ENCODE results near the gene HRK.

GRCh38 chr12:116916122-116916521 is 34.9 kb upstream of the HRK start:
- TF ChIP-seq POLR2AphosphoS5 (IDR thresholded peaks at IDR 0.05) (no peak), EP300 (IDR thresholded peaks at IDR 0.05) (no peak), POLR2A (IDR thresholded peaks at IDR 0.05) (no peak)
- TF ChIP-seq, protein P1, sequence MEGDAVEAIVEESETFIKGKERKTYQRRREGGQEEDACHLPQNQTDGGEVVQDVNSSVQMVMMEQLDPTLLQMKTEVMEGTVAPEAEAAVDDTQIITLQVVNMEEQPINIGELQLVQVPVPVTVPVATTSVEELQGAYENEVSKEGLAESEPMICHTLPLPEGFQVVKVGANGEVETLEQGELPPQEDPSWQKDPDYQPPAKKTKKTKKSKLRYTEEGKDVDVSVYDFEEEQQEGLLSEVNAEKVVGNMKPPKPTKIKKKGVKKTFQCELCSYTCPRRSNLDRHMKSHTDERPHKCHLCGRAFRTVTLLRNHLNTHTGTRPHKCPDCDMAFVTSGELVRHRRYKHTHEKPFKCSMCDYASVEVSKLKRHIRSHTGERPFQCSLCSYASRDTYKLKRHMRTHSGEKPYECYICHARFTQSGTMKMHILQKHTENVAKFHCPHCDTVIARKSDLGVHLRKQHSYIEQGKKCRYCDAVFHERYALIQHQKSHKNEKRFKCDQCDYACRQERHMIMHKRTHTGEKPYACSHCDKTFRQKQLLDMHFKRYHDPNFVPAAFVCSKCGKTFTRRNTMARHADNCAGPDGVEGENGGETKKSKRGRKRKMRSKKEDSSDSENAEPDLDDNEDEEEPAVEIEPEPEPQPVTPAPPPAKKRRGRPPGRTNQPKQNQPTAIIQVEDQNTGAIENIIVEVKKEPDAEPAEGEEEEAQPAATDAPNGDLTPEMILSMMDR (IDR thresholded peaks at IDR 0.05): no peak
